T1000 (cell line): ENCODE data around the gene STX3.
"Not testable (repeated sequence)": the region's sequence is repeated elsewhere in the genome, so short reads cannot be mapped to it uniquely, and the experiment has no call there.

ENCODE experiments used
- DNase-seq: peaks from one replicate; lab custom pipeline; 2025; ENCODE audit warnings: mixed read lengths; lab: John Stamatoyannopoulos, UW

The STX3 gene

GRCh38 chr11:59791639-59792038 is 36.5 kb downstream of the STX3 start:
- no peak for DNase-seq

GRCh38 chr11:59792507-59792906 is 37.3 kb downstream of the STX3 start:
- DNase-seq: no peak

GRCh38 chr11:59794417-59794816 is 39.2 kb downstream of the STX3 start:
- no peak for DNase-seq

- no peak for DNase-seq
Observed at GRCh38 chr11:59800390-59801025, 45.3 kb downstream of the STX3 start.

- DNase-seq: no peak
Observed at GRCh38 chr11:59801160-59801706, 46.1 kb downstream of the STX3 start.

GRCh38 chr11:59801981-59802638 is 46.9 kb downstream of the STX3 start:
- DNase-seq: no peak

- DNase-seq: no peak
Observed at GRCh38 chr11:59802639-59803176, 47.5 kb downstream of the STX3 start.

GRCh38 chr11:59804061-59804460 is 48.9 kb downstream of the STX3 start:
- DNase-seq: no peak

- DNase-seq: no peak
Observed at GRCh38 chr11:59807047-59807610, 52.0 kb downstream of the STX3 start.

GRCh38 chr11:59810189-59810910 is 55.2 kb downstream of the STX3 start, which contains the start of gene MRPL16:
Gene MRPL16, minus strand, starts transcription at chr11:59810778. Its CDS starts 120 bp downstream, at chr11:59810658.
- peak; percentile 72 for DNase-seq

GRCh38 chr11:59810911-59811259 is 55.7 kb downstream of the STX3 start:
- no peak for DNase-seq

GRCh38 chr11:59812220-59812619 is 57.0 kb downstream of the STX3 start:
- no peak for DNase-seq

- no peak for DNase-seq
Observed at GRCh38 chr11:59813364-59813763, 58.2 kb downstream of the STX3 start.

GRCh38 chr11:59814021-59814420 is 58.8 kb downstream of the STX3 start:
- DNase-seq: no peak

- no peak for DNase-seq
Observed at GRCh38 chr11:59815754-59816153, 60.6 kb downstream of the STX3 start.

- not testable (repeated sequence) for DNase-seq
Observed at GRCh38 chr11:59816434-59816833, 61.3 kb downstream of the STX3 start.

GRCh38 chr11:59818572-59818971 is 63.4 kb downstream of the STX3 start:
- no peak for DNase-seq

GRCh38 chr11:59822989-59823566 is 67.9 kb downstream of the STX3 start:
- DNase-seq: no peak

- no peak for DNase-seq
Observed at GRCh38 chr11:59829358-59829757, 74.2 kb downstream of the STX3 start.

GRCh38 chr11:59833602-59834001 is 78.4 kb downstream of the STX3 start:
- no peak for DNase-seq

- DNase-seq: no peak
Observed at GRCh38 chr11:59839615-59840014, 84.4 kb downstream of the STX3 start.

GRCh38 chr11:59841514-59841913 is 86.3 kb downstream of the STX3 start:
- no peak for DNase-seq
